ENCODE results near the gene TBC1D7. TPM values are rescaled to one million over a fixed set of nuclear protein-coding genes. Genes with fewer than 3 reads are reported as not detected.

Gene TBC1D7
- total RNA-seq, 4 donors from 2014 or later = 5.7 to 14.9 (median 6.6) TPM

DNA sequence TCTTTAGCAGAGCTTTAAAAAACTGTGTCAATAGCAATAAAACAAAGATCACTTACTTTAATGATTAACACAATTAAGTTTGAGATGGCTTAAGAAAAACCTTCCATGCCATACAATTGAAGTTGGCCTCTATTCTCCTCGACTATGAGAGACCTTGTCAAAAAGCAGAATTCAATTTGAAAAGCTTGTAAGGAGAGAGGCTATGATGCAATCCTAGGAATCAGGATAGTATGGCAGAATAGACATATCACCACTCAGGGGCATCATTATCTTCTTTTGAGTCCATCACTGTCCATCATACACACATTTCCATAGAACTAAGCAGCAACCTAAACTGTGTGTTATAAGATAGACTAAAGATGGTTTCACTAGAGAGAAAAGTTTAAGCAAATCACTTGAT lies 17.2 kb downstream of the TBC1D7 start:
- Histone ChIP-seq H3K9me3 (no peaks in the 10 kb centered on the region), H3K27ac (no peak overlapping the region), H3K4me3 (no peak overlapping the region), H3K27me3 (no peaks in the 10 kb centered on the region), H3K4me1 (peaks cover 15 to 19% of the 10 kb centered on the region in 2 donors), H3K36me3 (peaks cover 0 to 35% of the 10 kb centered on the region in 2 donors)
- intact Hi-C loops (cut with DNase I; ENCODE audit: low total_unique reads) = no loop called here
- ATAC-seq (no peak), DNase-seq (no peak)
- in situ Hi-C loops (cut with MboI; ENCODE audit: low sequenced_read_pairs in 4 of 4) = no loop called here
- TF ChIP-seq POLR2A (IDR thresholded peaks at IDR 0.05) (no peak), CTCF (IDR thresholded peaks at IDR 0.05 in 4 of 5, conservative IDR thresholded peaks at IDR 0.05 in 1 of 5) (no peak)

- H3K27ac ChIP-seq = no peak overlapping the region
- H3K27me3 ChIP-seq = no peaks in the 10 kb centered on the region
- no peak for TF ChIP-seq POLR2A (IDR thresholded peaks at IDR 0.05)
- no peak for TF ChIP-seq CTCF (IDR thresholded peaks at IDR 0.05 in 4 of 5, conservative IDR thresholded peaks at IDR 0.05 in 1 of 5)
- in situ Hi-C loops (cut with MboI; ENCODE audit: low sequenced_read_pairs in 4 of 4) (no loop called here), intact Hi-C loops (cut with DNase I; ENCODE audit: low total_unique reads) (loop anchor here (10.0 kb wide), 1 partner anchor 354 kb away; no protein-coding TSS in a partner anchor)
- peaks cover 0 to 25% of the 10 kb centered on the region in 2 donors for H3K36me3 ChIP-seq
- ATAC-seq (no peak), DNase-seq (no peak)
- H3K4me1 ChIP-seq = peaks cover 24 to 28% of the 10 kb centered on the region in 2 donors
- H3K4me3 ChIP-seq = no peak overlapping the region
- no peaks in the 10 kb centered on the region for H3K9me3 ChIP-seq
Observed at GRCh38 chr6:13308332-13308731, 20.0 kb downstream of the TBC1D7 start.

- intact Hi-C loops (cut with DNase I; ENCODE audit: low total_unique reads) (loop anchor here (10.0 kb wide), 1 partner anchor 353 kb away; no protein-coding TSS in a partner anchor), in situ Hi-C loops (cut with MboI; ENCODE audit: low sequenced_read_pairs in 4 of 4) (no loop called here)
- peaks cover 29 to 36% of the 10 kb centered on the region in 2 donors for H3K4me1 ChIP-seq
- TF ChIP-seq CTCF (IDR thresholded peaks at IDR 0.05 in 4 of 5, conservative IDR thresholded peaks at IDR 0.05 in 1 of 5) = no peak
- TF ChIP-seq POLR2A (IDR thresholded peaks at IDR 0.05) = no peak
- H3K27ac ChIP-seq = no peak overlapping the region
- no peaks in the 10 kb centered on the region for H3K9me3 ChIP-seq
- no peak for ATAC-seq
- no peak for DNase-seq
- peaks cover 0 to 25% of the 10 kb centered on the region in 2 donors for H3K36me3 ChIP-seq
- H3K4me3 ChIP-seq = no peak overlapping the region
- no peaks in the 10 kb centered on the region for H3K27me3 ChIP-seq
Observed at GRCh38 chr6:13307508-13307995, 20.8 kb downstream of the TBC1D7 start.

GRCh38 chr6:13305791-13306190 lies 22.5 kb downstream of the TBC1D7 start:
- DNase-seq (no peak), ATAC-seq (no peak)
- intact Hi-C loops (cut with DNase I; ENCODE audit: low total_unique reads) = loop anchor here (10.0 kb wide), 1 partner anchor 351 kb away; no protein-coding TSS in a partner anchor
- Histone ChIP-seq H3K27me3 (no peaks in the 10 kb centered on the region), H3K9me3 (no peaks in the 10 kb centered on the region), H3K4me1 (peaks cover 29 to 40% of the 10 kb centered on the region in 2 donors), H3K4me3 (no peak overlapping the region), H3K27ac (no peak overlapping the region), H3K36me3 (peaks cover 0 to 25% of the 10 kb centered on the region in 2 donors)
- TF ChIP-seq CTCF (IDR thresholded peaks at IDR 0.05 in 4 of 5, conservative IDR thresholded peaks at IDR 0.05 in 1 of 5) = no peak
- TF ChIP-seq POLR2A (IDR thresholded peaks at IDR 0.05) = no peak
- in situ Hi-C loops (cut with MboI; ENCODE audit: low sequenced_read_pairs in 4 of 4) = no loop called here

DNA sequence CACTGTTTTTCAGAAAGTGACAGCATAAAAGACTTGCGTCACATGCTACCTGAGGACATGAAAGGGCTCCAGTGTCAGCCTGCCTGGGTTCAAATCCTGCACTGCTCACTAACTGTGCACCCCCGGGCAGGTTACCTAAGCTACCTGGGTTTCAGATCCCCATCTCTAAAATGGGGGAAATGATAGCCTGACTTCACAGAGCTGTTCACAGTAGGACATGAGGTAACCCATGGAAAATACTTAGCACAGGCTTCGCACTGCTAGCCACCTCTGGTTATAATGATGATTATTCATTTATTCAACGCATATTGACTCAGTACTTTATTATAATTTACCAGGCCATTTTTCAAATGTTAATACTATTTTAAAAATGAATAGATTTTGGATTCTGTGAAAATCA lies 23.0 kb downstream of the TBC1D7 start:
- peaks cover 29 to 40% of the 10 kb centered on the region in 2 donors for H3K4me1 ChIP-seq
- no peaks in the 10 kb centered on the region for H3K27me3 ChIP-seq
- no peak for DNase-seq
- no peak overlapping the region for H3K27ac ChIP-seq
- no peak for ATAC-seq
- in situ Hi-C loops (cut with MboI; ENCODE audit: low sequenced_read_pairs in 4 of 4) = no loop called here
- no peak overlapping the region for H3K4me3 ChIP-seq
- H3K36me3 ChIP-seq = peaks cover 0 to 25% of the 10 kb centered on the region in 2 donors
- H3K9me3 ChIP-seq = no peaks in the 10 kb centered on the region
- intact Hi-C loops (cut with DNase I; ENCODE audit: low total_unique reads) = loop anchor here (10.0 kb wide), 1 partner anchor 350 kb away; no protein-coding TSS in a partner anchor
- TF ChIP-seq CTCF (IDR thresholded peaks at IDR 0.05 in 4 of 5, conservative IDR thresholded peaks at IDR 0.05 in 1 of 5) (no peak), POLR2A (IDR thresholded peaks at IDR 0.05) (no peak)
